ENCODE measurements around the gene ROR1.

ROR1 gene

DNA sequence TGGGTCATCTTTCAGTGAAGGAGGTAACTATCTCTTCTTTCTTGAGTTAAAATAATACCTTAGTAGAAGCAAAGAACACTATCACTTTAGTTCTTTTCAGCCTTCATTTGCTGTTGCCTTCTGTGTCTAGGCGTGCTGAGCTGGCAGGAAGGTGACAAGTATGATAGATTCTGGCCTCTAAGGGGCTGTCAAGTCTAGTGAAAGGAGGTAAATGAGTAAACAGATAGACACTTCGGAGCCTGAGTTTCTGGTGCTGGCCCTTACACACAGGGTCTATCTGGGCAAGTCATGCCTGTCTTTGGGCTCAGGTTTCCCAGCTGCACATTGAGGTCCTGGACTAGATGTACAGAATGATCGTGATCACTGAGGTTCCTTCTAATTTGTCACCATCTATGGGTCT is 89.3 kb downstream of the ROR1 start:
- DNase-seq = no peak

- DNase-seq = no peak
Measured at GRCh38 chr1:63864224-63864641, 90.4 kb downstream of the ROR1 start.

GRCh38 chr1:63865561-63865960 is 91.7 kb downstream of the ROR1 start:
- DNase-seq = no peak

DNA sequence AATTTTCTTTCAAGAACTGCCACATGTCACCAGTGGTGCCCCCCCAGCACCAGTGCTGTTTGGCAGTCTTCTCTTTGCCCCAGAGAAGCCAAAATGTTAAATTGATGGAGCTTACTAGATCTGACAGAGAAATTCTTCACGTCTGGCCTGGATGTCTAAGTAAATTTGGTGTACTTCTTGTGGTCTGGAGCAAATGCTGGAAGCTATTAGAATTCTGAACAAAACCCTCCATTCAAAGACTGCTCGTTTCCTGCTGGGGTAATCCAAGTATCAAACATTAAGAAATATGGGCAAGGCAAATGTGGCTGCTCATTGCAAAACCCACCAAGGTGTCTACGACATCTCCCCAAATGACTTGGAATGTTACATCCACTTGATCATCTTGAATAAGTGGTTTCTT is 92.3 kb downstream of the ROR1 start:
- no peak for DNase-seq

DNA sequence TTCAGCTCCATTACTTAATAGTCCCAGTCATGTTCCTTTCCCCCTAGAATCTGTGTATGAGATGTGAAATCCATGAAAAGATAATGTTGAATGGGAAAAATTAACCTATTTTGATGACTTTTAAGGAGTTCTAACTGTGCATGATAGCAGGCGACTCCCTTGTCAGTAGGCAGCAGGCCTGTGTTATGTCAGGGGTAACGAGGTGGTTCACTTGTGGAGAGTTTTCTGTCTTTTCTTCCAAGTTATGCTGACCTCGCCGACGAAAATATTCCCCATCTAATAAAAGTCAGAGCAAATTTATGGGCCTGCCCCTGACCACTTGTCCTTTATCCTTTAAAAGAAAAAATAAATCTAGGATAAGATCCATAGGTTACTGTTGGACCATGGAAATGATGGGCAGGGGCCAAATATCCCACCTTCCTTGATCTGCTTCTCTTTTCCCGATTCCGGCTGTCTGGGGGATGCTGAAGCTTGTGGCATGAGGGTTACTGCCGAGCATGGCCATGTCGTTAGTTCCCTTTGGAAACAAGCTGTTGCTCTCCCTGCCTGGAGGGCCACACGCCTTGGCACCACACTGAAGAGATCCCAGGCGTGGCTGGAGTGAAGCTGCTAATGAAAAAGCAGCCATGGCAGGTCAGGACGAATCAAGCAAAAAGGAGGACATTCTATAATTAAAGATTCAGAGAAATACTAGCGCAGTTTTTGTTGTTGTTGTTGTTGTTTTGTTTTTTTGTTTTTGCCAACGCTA is 93.8 kb downstream of the ROR1 start:
- no peak for DNase-seq

DNA sequence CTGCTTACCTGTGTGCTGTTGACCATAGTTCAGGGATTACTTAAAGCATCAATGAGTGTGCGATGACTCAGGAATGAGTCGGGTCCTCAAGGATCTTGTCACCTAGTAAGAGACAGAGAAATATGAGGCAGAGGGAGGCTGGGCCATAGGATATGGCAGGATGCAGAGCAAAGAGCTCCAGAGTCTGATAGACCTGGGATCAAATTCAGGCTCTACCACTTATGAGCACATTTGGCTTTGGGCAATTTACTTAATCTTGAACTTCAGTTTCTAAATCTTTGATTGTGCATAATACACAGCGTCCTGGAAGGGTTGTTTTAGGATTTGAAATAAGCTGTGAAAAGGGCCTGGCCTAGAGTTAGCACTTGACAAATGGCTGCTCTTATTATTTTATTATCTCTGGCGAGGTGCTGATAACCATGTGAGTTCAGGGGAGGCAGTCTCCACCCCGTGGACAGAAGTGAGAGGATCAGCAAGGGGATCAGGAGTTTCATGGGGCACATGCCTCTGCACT is 94.5 kb downstream of the ROR1 start:
- DNase-seq = no peak

GRCh38 chr1:63870152-63870551 is 96.3 kb downstream of the ROR1 start:
- no peak for DNase-seq

DNA sequence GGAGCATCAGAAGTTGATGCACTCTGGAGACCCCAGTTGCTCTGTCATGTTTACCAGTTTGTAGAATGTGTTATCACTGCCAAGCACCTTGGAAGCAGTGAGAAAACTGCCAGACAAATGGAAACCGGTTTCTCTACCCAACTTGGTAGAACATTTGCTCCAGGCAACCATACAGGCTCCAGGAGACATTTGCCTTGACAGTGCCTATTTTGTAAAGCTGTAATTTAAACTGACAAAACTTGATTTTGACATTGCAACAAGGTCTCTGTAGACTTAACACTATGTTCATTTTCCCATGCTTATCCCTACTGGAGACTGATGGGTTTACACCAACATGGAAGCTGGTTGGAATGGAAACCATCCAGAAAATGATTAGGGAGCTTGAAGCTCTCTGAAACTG is 97.6 kb downstream of the ROR1 start:
- no peak for DNase-seq

- DNase-seq = no peak
Measured at GRCh38 chr1:63873751-63874150, 99.9 kb downstream of the ROR1 start.

- DNase-seq = no peak
Measured at GRCh38 chr1:63874278-63874880, 100.6 kb downstream of the ROR1 start.

DNA sequence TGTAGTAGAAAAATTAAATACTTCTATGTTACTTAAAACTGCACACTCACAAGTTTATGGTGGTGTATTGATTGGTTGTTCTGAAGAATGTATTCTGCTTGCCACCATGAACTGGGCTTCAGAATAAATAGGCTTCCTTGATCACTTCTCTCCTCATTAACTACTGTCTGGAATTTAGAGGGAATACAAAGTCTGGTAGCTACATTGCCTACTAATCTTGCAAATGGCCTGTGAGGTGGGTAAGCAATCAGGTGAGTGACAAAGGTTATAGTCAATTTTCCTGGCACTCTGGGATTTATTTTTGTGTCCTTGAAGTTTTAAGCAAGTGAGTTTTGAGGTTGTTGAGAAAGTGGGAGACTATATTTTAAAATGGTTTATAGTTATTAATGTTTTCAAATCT is 101.8 kb downstream of the ROR1 start:
- no peak for DNase-seq

DNA sequence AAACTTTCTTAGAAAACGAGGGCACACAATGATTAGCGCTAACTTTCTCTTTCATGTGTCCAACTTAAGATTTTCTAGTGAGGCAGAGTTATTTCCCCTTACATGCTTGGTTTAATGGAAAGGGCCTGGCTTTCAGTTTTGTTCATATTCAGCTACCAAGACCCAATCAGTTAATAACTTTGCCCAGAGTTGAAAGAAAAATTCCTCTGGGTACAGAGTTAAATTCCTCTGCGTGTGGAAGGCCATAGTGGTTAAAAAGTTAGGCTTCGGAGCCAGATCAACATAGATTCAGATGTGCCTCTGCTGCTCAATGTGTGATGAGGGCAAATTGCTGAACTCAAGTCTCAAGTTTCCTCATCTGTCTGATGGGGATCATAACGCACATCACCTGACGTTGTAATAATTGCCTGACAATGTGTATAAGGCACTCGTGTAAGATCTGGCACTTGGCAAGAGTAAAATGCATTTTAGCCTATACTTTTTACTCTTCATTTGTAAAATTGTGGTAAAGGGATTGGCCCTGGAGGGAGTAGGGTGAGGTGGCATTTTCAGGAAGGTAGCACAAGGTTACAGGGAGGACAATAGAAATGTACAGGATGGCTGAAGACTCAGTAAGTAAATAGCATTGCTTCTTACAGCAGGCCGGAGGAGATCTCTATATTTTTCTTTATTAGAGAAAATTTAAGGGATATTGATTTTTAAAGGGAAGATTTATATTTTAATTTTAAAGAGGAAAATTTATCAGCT is 103.4 kb downstream of the ROR1 start:
- no peak for DNase-seq

DNA sequence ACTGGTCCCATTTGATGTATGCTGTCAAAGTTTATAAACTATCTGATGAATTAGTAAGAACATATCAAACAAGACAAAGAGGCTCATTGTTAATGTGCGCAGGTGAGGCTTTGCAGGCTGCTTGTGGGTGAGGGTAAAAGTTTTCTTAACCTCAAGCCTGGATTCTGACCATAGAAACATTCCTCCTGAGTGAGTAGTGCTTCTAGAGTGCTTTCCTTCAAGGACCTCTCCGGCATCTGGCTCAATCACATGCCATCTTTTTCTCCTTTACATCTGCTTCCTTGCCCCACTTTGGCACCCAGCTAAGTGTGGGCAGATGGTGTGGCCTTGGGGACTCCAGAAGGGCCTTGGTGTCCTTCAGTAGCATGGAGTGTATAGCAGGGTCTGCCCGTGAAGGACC is 104.0 kb downstream of the ROR1 start:
- DNase-seq = no peak

DNA sequence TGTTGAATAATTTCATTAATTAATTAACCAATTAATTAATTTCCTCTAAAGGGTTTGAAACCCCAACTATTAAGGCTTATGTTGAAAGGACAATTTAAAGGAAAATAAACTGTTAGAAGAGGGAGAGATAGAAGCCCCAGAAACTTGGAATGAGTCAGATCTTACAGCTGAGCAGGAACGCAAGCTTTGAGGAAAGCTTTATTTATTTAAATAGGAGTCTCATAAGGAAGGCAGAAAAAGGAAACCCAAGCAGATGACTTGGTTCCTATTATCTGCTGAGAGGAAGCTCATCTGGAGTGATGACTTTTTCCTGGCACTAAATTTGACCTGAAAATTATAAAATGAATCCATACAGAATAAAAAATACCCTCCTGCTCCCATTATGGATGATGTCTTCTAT is 105.1 kb downstream of the ROR1 start:
- DNase-seq = no peak

GRCh38 chr1:63880958-63881576 is 107.2 kb downstream of the ROR1 start:
- DNase-seq = no peak

GRCh38 chr1:63882048-63882704 is 108.4 kb downstream of the ROR1 start:
- no peak for DNase-seq

- no peak for DNase-seq
Measured at GRCh38 chr1:63883494-63884235, 109.8 kb downstream of the ROR1 start.

DNA sequence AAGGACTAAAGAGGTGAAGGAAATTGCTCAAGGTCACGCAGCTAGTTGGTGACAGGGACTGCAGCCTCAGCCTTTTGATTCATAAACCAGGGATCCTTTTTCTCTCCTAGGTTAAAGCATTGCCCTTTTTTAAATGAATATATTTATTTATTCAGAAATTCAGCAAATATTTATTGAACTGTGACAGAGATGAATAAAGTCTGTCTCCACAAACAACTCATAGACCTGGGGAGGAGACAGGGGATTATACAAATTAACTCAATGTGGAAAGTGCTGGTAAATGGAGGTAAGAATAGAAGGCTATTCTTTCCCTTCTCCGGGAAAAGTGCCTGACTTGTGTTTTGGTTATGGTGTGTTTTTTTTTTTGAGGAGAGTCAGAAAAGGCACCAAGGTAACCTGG is 110.7 kb downstream of the ROR1 start:
- no peak for DNase-seq

- DNase-seq = no peak
Measured at GRCh38 chr1:63885899-63886298, 112.1 kb downstream of the ROR1 start.

- DNase-seq = no peak
Measured at GRCh38 chr1:63886340-63886739, 112.5 kb downstream of the ROR1 start.

DNA sequence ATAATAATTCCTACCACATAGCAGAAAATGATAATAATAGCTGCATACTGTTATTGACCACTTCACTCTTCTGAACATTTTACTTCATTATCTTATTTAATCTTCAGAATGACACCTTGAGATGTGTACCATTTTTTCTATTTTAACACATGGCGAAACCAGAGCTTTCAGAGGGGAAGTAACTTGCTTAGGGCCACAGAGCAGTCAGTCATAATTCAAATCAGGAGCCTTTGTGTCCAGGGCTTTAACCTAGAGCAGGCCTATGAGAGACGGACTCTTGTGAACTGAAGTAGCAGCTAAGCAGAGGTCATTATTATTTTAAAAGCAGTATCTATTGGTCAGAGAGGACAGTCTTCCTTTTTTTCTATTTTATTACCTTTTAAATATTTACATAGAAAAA is 114.0 kb downstream of the ROR1 start:
- DNase-seq = no peak

DNA sequence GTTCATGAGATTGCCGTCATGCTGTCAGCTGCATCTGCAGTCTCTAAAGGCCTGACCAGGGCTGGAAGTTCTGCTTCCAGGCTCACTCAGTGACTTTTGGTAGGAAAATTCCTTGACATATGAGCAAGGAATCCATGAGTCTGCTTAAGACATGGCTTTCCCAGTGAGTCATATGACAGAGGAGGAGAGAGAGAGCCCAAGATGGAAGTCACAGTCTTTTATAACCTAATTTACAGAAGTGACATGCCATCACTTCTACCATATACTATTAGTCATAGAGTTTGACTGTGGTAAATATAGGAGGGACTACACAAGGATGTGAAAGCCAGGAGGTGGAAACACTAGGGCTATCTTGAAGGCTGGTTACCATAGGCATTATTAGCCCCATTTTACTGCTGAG is 115.2 kb downstream of the ROR1 start:
- DNase-seq = no peak

Data from COR-L47 (cell line).